ENCODE results near the gene ELOVL6. TPM values are rescaled to one million over a fixed set of nuclear protein-coding genes. Genes with fewer than 3 reads are reported as not detected.

The ELOVL6 gene
- total RNA-seq, 1 donor from 2014 or later: 44.9 TPM

DNA sequence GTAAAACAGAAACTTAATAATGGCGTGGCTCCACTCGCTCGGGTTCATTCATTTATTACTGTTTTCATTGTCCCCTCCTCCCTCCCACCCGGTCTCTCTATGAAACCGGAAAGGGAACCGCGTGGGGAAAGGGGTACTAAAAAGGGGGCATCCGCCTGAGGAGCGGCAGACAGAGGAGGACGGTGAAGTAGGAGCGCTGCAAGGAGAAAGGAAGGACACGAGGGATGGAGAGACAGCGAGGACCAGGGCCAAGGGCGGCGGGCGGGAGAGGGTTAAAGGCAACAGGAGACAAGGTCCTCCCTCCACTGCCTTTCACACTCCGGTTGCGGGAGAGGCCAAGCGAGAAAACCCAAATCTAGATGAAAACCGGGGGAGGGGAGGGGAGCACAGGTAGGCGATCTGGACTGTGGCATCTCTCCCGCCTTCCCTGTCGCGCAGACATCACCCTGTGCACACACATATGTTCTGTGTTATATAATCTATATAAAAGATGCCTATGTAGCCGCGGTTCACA is 829 bp downstream of the ELOVL6 start:
- intact Hi-C loops (cut with micrococcal nuclease): loop anchor here (1.0 to 10.0 kb wide), 13 partner anchors 14 to 1577 kb away; partner anchors contain the start of genes MCUB, OSTC and RPL34

DNA sequence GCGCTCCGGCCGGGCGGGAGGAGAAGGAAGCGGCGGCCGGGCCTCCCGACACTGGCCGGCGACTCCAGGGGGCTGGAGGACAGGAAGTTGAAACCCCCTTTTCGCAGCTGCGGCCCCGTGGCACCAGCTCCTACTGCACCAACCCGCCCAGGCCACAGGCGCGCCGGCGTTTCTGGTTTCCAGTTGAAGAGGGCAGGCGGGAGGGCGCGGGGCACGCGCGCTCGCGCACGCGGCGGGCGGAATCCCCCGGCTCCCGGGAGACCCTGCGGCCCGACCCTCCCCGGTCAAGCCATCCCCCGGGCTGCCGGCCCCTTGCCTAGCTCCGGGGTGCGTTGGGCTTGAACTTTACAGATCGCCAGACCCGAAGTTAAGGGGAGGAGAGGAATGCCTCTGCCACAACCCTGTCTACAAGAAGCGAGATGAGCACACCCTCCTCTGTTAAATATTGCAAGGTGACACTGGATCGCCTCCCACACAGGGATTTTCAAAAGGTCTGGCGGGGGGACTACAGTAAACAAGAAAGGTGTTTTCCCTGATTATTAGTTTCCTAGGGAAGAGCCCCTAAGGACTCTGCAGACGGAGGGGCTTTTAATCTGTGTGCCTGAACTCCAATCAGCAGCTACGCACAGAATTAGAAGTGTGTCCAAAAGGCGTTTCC is 1.4 kb downstream of the ELOVL6 start:
- intact Hi-C loops (cut with micrococcal nuclease): loop anchor here (1.0 to 10.0 kb wide), 11 partner anchors 14 to 1577 kb away; partner anchors contain the start of genes MCUB, OSTC and RPL34

DNA sequence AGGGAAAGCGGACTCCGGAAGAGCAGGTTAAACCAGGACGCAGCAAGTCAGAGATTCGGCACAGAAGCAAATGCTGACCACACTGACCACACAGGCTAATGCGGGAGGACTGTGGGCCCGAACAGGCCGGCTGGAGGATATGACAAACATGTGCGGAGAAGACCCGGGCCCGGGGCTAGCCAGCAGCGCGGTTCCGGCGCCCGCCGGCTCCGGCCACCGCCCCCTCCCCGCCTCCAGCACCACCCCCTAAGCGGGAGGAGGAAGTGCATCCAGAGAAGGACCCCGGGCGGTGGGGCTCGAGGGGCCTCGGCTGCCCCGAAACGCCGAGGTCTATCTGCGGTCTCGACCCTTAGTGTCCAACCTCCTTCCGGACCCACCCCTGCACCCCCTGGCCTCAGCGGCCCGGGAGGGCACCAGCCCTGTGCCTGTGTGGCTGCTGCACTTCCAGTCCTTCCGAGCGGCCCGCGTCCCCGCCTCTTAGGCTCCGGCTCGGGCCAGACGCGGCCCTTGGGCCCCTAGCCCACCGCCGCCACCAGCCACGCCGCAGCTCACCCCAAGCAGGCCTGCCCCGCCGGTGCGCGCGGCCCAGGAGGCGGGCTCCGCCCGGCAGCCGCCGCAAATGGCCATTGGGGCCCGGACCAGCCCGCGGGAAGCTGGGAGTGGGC is 2.1 kb downstream of the ELOVL6 start:
- intact Hi-C loops (cut with micrococcal nuclease): loop anchor here (1.0 to 10.0 kb wide), 7 partner anchors 72 to 1542 kb away; partner anchors contain the start of genes MCUB and OSTC

DNA sequence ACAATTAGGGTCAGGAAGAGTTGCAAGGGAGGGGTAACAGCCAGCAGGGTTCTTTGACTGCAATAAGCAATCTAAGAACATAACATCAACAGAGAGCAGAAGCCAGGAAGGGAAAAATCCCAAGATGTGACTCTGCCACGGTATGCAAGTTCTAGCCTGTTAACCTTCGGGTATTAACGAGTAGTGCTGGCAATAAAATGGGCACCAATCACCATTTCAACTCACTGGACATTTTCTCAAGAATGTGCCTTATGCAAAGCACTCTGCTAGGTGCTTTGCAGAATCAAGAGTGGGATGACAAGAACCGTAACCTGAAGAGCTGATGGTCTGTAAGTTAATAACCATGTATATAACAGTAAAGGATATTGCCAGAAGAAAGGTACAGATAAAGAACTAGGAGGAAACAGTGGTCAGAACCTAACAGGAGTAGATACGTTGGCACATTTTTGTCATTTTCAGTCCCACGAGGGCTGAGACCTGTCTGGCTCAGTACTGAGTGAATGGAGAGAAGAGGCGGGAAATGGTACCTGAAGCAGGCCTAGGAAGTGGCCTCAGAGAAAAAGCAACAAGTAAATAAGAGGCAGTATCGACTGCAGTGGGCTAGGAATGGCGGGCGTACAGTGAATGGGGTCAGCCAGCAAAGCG is 2.7 kb downstream of the ELOVL6 start:
- intact Hi-C loops (cut with micrococcal nuclease): loop anchor here (1.0 to 10.0 kb wide), 7 partner anchors 73 to 1541 kb away; partner anchors contain the start of genes MCUB and OSTC

DNA sequence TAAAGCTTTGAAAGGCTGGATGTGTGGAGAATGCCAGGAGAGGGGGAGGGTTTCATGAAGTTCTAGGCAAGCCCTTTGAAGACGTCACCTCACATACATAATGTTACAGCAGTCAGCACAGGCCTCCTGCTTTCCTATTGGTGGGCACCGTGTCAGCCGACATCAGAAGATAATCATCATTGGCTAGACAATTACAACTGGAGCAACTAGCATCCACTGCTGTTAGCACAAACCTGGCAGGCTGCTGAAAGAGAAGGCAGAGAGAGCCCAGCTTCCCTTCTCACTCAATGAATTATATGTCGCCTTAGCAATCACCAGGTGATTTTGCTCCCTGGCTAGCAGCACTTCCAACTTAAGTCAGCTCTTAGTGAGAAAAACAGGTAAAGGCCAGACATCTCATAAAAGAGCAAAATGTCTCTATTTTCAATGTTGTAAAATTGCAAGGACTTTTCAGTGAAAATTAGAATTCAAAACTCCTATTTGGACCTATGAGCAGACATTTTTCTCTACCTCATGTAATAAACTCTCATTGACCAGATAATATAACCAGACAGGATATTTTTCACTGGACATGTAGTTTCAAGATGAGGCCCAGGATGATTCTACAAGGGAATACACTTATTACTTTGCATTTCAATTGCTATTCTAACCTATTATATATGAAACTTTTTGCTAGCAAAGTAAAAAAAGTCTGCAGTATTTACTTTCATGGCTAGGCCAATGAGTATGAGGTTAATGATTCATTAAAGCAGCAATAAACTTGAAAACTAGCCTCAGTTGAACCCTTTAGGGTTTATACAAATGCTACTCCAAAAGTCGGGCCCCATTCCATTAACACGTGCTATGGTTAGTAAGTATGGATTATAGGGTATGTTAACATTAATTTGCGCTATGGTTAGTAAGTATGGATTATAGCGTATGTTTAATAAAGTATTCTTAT is 4.3 kb downstream of the ELOVL6 start:
- intact Hi-C loops (cut with micrococcal nuclease): loop anchor here (1.0 to 10.0 kb wide), 4 partner anchors 29 to 1539 kb away; partner anchors contain the start of genes OSTC and SEC24B

DNA sequence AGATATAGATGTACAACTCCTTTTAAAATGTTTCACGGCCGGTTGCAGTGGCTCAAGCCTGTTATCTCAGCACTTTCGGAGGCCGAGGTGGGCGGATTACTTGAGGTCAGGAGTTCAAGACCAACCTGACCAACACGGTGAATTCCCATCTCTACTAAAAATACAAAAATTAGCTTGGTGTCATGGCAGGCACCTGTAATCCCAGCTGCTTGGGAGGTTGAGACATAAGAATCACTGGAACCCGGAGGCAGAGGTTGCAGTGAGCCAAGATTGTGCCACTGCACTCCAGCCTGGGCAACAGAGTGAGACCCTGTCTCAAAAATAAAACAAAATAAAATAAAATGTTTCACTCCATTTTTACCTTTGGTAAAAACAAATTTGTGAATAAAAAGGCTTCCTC is 5.1 kb downstream of the ELOVL6 start:
- intact Hi-C loops (cut with micrococcal nuclease): loop anchor here (1.0 to 10.0 kb wide), 2 partner anchors 143 to 1538 kb away; partner anchors contain the start of gene OSTC

DNA sequence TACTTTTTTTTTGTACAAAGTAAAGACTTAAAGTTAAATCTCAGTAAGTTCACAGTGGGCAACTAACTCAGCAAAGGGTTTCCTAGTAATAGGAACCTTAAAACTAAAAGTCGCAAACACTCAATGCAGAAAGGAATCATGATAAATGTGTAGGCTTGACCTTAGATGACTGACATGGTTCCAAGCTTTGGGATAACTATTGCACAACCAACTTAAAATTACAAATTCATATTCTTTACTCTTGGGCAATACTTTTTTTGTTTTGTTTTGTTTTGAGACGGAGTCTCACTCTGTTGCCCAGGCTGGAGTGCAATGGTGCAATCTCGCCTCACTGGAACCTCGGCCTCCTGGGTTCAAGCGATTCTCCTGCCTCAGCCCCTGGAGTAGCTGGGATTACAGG is 8.2 kb downstream of the ELOVL6 start:
- intact Hi-C loops (cut with micrococcal nuclease): loop anchor here (10.0 kb wide), 1 partner anchor 1535 kb away; the partner anchor contains the start of gene OSTC

DNA sequence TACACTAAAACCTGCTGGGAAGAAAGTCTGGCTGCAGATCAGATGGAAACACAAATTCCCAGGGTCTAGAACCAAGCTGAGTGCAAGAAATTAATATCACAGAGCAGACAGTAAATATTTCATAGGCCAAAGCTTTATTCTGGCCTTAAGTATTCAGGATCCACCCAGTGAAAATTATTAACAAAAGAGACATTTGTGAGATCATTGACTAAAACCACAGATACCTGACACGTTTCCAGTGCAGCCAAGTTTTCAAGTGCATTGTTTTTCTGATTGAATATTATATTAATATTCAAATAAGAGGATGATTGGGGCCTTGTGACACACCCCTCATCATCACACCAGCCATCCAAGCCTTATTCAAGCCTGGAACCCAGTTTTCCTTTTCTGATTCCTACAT is 10.3 kb downstream of the ELOVL6 start:
- intact Hi-C loops (cut with micrococcal nuclease): no loop called here

DNA sequence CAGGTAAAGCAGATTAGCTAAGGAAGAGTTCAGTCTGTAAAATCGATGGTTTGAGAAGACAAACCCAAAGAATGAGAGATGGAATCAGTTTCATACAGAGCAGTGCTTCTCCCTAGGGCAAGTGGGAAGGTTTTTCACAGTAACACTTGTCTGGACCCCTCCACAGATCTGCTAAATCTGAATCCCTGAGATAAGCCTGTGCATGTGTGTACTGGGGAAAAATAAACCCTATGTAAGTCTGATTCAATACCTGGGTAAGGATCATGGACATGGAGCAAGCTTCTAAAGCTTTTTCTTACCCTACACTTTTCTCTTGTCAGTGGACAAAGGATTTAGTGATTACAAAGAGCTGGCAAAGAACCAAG is 13.6 kb downstream of the ELOVL6 start:
- intact Hi-C loops (cut with micrococcal nuclease): no loop called here

DNA sequence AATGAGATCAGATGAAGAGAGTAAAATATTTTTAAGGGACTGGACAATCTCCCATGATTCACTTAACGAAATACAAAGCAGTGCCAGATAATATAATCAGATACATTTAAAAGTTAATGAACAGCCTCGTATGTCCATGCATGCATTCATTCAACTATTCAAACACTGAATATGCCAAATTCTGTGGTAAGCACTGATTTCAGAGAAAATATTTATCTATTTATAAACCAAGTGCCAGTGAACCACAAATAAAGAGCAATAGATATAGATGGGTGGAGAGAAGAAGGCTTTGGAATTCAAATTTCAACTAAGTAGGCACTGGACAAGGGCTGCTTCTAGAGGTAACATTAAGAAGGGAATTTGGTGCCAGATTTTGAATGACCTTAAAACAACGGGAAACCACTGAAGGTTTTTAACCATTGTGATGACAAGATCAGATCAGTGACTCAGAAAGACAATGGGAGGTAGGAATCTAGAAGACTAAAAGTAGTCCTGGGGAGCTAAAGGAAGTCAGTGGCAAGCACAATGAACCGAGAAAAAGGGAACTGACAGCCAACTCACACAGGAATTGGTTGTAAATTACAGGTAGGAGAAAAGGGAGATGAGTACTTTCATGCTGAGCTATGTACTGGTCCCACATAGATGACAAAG is 14.2 kb downstream of the ELOVL6 start:
- intact Hi-C loops (cut with micrococcal nuclease): no loop called here

DNA sequence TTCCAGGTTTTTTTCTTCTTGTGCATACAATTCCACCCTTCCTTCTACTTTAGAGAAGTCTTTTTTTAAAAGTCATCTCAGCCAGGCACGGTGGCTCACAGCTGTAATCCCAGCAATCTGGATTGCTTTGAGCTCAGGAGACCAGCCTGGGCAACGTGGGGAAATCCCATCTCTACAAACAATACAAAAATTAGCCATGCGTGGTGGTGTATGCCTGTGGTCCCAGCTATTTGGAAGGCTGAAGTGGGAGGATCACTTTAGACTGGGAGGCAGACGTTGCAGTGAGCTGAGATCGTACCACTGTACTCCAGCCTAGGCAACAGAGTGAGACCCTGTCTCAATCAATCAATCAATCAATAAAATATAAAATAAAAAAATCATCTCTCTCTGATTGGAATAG is 14.8 kb downstream of the ELOVL6 start:
- intact Hi-C loops (cut with micrococcal nuclease): no loop called here

DNA sequence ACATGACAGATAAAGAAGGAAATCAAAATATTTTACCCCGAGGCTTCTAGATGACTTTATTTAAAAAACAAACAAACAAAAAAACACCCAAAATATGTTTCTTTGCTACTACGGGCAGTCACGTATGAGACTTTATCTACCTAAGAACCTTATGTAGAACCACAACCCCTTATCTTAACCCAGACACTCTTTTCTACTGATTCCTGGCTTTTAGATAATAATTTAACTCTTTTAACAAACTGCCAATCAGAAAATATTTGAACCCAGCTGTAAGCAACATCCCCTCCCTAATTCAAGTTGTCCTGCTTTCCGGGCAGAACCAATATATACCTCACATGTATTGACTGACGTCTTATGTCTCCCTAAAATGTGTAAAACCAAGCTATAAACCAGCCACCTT is 15.4 kb downstream of the ELOVL6 start:
- intact Hi-C loops (cut with micrococcal nuclease): no loop called here

DNA sequence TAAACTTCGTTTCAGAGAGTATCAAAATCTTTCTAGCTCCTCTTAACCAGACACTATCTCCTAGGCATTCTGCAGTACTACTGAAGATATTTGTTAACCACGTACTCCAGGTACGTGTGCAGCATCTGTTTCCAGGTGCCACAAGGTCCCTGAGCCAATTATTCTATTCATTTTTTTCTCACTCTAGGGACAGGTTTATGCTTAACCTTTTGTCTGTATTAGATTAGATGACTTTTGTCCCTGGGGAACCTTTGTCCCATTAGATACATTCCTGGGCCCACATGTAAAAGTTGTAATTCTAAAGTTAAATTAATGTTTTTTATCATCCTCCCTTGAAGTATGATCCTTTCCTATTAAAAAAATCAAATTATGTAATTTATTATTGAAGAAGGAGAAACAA is 16.5 kb downstream of the ELOVL6 start:
- intact Hi-C loops (cut with micrococcal nuclease): no loop called here

DNA sequence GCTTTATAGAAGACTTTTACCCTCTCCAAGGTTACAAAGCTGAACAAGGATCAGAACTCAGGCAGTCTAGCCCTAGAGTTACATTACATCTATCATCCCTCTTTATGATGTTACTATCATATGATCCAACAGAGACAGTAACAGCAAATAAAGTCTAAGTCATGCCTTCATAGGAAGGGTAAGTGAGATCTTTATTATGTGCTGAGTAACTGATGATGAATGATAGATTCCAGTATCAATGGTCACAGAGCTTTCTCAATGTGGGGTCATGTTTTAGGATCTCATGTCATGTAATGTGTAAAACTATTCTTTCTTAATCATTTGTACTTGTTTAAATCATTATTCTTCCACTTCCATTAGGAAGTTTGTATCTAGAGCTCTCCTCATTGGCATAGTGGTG is 22.8 kb downstream of the ELOVL6 start:
- intact Hi-C loops (cut with micrococcal nuclease): no loop called here

DNA sequence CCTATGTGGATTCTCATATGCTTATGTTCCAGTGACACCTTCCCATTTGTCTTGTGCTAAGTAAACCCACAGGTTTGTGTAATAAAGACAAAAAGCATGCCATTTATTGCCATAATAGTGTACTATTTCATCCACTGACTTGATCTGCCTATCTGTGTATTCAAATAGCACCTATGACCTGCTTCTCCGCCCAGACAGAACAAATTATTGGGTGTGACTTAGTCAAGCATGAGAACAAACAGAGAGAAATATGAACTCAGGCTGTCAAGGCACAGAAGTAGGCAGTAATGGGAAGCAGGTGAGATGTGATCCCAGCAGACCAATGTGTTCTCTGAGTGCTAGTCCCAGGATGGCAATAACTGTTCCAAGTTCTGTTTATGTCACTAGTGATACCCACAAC is 25.4 kb downstream of the ELOVL6 start:
- intact Hi-C loops (cut with micrococcal nuclease): no loop called here

DNA sequence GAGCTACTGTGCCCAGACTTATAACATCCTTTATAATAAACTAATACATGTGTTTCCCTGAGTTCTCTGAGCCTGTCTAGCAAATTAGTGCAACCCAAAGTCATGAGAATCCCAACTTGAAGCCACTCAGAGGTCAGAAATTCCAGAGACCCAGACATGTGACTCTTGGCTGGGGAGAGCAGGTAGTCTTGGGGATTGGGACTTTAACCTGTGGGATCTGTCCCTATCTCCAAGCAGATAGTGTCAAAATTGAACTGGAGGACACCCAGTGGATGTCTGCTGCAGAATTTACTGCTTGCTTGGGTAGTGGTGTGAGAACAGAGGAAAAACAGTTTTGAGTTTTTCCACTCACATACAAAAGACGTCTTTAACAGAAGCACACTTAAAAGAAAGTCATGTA is 26.4 kb downstream of the ELOVL6 start:
- intact Hi-C loops (cut with micrococcal nuclease): no loop called here

DNA sequence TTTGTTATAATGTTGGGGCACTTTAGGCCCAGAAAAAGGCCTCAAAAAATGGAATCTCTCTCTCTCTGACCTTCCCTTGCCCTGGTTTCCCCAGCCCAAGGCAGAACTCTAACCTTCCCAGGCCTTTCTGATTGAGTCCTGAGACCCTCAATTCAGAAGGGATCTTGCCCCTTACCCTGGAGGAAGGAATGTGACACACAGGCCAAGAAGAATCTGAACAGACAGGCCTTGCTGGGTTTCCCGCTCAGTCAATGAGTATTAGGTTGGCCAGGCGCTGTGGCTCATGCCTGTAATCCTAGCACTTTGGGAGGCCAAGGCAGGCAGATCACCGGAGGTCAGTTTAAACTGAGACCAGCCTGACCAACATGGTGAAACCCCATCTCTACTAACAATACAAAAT is 27.6 kb downstream of the ELOVL6 start:
- intact Hi-C loops (cut with micrococcal nuclease): no loop called here

DNA sequence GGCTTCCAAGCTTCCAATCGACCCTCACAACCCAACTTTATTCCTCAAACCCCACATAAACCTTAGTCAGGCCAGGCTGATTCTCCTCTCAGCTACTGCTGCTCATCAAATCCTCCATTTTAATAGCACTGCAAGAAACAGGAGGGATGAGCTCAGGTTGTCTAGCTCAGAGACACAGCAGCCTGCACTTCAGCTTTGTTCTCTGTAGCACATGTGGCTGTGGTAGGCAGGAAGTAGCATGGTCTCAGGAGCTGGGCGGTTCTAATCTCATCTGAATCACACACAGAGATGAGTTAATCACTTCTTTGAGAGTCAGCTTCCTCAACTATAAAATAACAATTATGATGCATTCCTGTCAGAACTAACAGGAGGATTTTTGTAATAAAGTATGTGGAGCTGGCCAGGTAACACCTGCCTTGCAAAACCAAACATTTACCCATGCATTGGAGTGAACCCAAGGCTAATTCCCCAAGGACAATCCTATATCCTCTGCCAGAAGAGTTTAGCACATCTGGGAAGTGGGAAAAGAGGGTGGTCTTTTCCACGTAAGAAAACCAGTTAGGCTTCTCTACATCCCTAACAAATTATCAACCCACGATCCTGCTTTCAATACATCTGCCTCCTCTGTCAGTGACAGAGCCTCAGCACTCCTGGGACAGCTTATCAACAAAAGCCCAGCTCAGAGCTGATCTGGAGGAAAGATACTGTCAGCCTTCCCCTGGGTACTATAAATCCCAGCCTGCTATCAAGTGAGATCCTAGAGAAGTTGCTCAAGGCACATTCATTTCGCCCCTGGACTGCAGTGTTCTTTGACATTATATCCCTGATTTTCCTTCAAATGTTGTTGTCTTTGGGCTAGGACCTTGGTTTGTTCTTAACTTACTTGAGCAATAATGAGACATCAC is 32.8 kb downstream of the ELOVL6 start:
- intact Hi-C loops (cut with micrococcal nuclease): loop anchor here (1.0 kb wide), 6 partner anchors 29 to 115 kb away; partner anchors contain the start of gene ELOVL6

DNA sequence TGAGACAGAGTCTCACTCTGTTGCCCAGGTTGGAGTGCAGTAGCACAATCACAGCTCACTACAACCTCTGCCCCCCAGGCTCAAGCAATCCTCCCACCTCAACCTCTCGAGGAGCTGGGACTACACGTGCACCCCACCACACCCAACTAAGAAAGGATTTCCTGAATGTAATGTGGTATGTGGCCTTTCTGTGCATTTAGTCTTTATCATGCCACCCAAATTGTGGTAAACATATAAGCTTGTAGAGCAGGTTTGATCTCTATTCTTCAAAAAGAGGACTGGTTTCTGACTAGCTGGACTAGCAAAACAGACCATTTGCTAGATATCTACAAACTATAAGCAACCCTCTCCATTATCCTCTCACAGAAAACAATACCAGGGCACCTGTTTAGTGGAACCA is 33.6 kb downstream of the ELOVL6 start:
- intact Hi-C loops (cut with micrococcal nuclease): loop anchor here (1.0 to 5.0 kb wide), 7 partner anchors 29 to 115 kb away; partner anchors contain the start of gene ELOVL6

Data from T-helper 1 cell treated with Interleukin-12 subunit alpha and Interleukin-12 subunit beta and Interleukin-4 antibody, amounts not matched to agents 30 ng/mL and 1 ng/mL, for 36 hours (primary cell).